Inferior parietal cortex (tissue), 1 donor: ENCODE measurements around the gene MAEA.
"Not testable (repeated sequence)": the region's sequence is repeated elsewhere in the genome, so short reads cannot be mapped to it uniquely, and the experiment has no call there.

ENCODE experiments used
- DNase-seq: peaks from one replicate; pipeline ENCODE4 v3.0.0-alpha.2; 2016; ENCODE audit errors: extremely low spot score

MAEA gene

DNA sequence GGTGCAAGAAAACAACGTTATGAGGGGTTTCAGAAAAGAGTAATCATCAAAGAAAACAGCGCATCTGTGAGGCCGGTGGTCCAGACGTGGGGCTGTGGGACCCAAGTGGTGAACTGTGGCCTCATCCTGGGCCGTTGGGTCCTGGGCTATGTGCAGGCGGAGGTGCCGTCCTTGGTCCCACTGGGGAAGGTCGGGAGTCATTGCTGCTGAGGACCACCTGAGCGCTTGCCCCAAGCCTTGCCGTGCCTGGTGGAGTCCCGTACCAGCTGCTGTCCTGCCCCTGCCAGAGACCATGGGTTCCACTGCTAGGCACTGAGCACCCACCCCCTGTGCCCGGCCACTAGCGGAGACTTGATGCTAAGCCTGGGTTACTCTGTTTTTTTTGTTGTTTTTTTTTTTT, 31.8 kb downstream of the MAEA start:
- no peak for DNase-seq

DNA sequence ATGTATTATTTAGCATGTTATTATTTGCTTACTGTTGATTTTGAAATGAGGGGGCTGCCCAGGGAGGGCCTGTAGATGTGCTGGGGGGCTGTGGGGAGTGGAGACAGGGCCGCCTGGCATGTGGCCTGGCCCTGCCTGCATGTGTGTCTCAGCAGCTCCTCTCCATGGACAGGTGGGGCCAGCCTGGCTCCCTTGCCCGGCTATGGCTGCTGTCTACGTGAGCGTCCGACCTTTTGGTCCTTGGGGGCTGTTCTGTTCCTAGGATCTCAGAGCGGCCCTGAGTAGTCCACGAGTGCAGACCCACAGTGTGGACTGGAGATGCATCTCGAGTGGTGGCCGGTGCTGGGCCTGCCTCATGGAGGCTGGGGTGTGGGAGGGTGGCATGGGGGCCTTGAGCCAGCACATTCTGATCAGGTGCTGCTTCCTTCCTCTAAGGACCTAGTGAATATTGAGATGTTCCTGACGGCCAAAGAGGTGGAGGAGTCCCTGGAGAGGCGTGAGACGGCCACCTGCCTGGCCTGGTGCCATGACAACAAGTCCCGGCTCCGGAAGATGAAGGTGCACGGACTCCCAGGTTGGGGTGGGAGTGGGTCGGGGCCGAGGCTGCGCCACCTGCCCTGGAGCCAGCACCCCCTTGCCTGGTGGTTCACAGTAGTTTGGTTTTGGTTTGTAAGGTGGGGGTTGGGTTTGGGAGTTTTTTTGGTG, 32.4 kb downstream of the MAEA start:
- no peak for DNase-seq

DNA sequence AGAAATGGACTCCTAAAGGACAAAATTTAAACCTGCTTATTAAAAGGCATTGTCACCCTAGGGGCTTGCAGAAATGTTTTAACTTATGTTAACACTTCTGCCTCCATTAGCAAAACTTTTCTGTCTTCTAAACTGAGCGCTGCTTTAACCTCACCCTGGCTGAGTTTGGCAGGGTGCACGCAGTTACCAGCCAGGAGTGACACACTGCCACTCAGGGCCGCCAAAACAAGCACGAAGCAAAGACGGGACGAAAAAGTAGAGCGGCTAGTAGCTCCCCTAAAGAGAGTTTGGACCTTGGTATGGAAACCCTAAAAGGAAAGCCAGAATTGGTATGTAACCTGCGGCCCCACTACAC, 33.6 kb downstream of the MAEA start:
- no peak for DNase-seq

DNA sequence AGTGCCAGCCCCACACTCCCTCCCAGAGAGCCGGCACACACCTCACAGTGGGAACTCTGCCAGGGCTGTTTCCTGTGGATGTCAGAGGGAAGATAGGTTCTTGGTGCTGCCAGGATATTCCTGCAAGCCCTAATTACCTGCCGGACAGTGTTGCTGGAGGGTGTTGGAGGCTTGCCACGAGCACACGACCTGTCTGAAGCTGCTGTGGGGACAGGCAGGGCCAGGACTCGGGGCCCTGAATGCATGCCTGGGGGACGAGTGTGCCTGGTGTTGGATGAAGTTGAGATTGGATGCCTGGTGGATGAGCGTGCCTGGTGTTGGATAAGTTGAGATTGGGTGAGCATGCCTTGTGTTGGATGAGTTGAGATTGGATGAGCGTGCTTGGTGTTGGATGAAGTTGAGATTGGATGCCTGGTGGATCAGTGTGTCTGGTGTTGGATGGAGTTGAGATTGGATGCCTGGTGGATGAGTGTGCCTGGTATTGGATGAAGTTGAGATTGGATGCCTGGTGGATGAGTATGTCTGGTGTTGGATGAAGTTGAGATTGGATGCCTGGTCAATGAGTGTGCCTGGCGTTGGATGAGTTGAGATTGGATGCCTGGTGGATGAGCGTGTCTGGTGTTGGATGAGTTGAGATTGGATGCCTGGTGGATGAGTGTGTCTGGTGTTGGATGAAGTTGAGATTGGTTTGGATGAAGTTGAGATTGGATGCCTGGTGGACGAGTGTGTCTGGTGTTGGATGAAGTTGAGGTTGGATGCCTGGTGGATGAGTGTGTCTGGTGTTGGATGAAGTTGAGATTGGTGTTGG, 34.1 kb downstream of the MAEA start:
- no peak for DNase-seq

DNA sequence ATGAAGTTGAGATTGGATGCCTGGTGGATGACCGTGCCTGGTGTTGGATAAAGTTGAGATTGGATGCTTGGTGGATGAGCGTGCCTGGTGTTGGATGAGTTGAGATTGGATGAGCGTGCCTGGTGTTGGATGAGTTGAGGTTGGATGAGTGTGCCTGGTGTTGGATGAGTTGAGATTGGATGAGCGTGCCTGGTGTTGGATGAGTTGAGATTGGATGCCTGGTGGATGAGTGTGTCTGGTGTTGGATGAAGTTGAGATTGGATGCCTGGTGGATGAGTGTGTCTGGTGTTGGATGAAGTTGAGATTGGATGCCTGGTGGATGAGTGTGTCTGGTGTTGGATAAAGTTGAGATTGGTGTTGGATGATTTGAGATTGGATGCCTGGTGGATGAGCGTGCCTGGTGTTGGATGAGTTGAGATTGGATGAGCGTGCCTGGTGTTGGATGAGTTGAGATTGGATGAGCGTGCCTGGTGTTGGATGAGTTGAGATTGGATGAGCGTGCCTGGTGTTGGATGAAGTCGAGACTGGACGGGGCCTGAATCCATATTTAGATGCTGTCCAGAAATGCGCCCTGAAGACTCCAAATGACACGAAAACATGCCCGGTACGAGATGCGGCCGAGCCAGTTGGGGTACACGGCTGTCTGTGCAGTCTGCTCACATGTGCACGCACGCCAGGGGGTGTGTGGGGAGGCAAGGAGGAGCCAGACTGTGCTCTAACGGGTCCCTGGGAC, 34.9 kb downstream of the MAEA start:
- DNase-seq = not testable (repeated sequence)

DNA sequence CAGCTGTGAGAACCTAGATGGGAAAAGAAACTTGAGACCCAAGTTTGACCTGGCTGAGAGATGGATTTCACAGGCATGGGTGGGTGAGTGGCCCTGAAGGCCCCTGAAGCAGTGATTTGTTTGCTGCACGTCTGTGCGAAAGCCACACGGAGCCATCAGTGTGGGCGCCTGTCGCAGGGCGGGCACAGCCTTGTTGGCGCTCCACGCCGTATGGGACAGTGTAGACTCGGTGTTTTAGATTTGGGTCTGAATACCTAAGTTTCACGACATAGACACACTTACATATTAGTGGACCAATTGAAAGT, 35.4 kb downstream of the MAEA start:
- no peak for DNase-seq

DNA sequence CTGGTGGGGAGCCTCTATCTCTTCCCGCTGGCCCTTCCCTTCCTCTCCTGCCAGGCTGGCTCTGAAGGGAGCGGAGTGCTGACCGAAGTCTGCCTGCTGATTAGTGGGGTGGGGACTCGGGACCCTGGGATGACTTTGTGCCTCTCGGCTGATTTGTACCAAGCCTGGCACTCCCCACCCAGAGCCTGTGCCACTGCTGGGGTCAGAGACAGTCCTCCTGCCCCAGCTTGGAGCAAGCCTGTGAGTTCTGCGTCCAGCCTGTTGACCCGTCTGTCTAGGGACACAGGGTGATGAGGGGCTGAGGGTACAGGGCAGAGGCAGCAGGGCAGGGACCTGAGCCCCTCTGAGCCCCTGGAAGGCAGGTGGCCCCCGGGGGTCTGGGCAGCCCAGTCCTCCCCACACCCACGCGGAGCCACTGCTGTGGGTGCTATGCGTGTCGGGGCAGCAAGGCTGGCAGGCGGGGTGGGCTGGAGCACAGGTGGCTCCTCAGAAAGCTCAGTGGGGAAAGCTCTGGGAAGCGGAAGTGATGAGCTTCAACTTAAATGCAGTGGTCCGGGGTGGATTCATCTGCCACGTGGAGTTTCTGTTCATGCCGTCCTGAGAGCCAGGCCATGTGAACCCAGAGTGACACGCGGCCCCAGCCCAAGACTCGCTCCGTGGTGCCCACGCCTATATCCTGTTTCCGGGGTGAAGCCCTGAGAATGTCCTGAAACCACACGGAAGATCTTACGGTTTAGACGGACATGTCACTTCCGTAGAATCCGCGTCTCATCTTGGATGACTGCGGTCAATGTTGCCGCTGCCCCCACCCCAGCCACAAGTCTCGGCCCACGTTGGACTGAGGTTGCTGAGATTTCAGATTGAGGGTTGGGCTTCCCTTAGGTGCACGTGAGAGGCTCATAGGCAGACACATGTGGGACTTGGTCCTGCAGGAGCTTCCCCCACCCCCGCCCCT, 36.3 kb downstream of the MAEA start:
- no peak for DNase-seq

DNA sequence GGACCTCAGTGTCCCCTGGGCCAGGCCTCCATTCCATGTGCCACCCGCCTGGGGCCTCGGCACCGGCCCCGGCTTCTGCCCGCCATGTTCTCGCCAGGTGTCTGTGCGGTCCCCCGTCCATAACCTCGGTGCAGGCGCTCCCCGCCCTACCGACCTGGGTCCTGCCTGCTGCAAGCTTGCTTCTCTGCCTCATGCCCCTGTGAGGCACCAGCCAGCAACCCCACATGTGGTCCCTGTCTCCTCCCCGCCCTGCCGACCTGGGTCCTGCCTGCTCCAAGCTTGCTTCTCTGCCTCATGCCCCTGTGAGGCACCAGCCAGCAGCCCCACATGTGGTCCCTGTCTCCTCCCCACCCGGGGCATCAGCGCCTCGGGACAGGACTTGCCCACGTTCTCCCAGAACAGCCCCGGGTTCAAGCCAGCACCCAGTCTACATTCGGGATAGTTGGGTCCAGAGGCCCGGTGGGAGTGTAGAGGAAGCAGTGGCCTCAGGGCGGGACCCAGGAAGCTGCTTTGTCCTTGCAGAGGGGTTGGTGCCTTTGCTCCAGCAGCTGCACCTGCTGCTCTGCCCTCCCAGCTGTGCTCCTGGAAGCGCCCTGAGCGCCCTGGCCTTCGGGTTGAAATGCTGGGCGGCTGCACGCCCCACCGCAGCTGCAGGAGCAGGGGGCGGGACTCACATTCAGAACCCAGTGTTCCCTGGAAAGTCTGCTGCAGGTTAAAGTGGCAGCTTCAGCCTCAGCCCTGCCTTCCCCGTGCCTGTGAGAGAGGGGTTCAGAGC, 37.2 kb downstream of the MAEA start:
- DNase-seq = no peak

DNA sequence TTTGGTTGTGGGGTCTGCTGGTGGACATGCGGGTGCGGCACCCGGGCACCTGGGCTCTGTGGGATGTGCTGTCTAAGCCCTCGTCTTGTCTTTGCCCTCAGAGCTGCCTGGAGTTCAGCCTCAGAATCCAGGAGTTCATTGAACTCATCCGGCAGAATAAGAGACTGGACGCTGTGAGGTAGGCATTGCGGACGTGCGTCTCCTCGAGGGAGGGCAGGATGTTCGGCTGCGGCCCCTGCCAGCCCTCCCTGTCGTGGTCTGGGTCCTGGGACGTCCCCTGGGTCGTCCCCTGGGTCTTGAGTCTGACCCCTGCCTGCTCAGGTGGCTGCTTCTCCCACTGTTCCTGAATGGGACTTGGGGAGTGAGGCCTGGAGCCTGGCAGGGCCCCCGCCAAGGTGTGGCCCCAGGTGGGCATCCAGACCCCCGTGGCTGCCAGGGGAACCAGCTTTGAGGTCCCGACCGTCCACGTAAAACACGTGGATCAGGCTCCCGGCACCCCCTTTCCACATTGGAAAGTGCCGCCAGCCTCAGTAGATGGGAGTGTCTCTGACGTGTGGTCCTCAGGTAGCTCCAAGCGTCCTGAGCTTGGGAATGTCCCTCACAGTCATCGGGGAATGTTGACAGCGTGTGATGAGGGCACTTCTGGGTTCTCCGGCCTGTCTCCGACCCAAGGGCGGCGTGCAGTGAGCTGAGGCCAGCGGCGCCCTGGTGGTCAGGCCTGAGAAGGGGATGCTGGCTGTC, 38.0 kb downstream of the MAEA start:
- DNase-seq = no peak

DNA sequence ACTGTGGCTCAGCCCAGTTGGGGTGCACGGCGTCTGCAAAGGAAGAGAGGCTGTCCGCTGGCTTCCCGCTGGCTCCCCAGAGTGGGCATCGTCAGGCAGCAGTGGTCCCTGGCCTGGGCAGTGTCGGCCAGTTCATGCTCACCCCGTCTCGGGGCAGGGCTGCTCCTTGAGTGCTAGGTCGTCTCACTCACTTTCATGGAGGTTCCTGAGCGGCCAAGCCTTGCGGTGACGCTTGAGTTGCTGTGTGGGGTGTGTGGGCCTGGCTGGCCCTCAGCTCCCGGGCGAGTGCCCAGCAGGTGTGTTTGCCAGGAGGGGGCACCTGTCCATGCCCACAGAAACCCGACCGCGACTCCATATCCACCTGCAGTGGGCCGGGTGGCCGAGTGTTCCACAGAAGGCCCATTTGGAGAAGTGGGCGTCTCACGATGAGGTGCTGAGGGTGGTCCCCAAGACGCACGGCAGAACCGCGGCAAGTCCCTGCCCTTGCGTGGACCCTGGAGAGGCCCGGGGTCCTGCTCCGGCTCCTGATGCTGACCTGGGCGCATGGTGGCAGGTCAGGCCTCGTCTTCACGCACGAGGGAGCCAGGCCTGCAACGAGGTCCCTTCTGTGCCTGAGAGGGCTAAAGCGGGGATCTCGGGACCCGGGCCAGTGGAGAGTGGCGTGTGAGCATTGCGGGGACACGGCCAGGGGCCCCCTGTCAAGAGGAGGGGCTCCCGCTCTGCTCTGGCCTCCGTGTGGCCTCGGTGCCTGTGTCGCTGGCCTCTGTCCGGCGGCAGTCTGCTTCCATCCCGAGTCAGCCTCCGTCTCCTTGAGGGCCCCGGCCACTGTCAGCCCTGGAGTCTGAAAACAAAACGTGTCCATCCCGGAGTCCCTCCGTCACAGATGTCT, 38.8 kb downstream of the MAEA start:
- DNase-seq = no peak

DNA sequence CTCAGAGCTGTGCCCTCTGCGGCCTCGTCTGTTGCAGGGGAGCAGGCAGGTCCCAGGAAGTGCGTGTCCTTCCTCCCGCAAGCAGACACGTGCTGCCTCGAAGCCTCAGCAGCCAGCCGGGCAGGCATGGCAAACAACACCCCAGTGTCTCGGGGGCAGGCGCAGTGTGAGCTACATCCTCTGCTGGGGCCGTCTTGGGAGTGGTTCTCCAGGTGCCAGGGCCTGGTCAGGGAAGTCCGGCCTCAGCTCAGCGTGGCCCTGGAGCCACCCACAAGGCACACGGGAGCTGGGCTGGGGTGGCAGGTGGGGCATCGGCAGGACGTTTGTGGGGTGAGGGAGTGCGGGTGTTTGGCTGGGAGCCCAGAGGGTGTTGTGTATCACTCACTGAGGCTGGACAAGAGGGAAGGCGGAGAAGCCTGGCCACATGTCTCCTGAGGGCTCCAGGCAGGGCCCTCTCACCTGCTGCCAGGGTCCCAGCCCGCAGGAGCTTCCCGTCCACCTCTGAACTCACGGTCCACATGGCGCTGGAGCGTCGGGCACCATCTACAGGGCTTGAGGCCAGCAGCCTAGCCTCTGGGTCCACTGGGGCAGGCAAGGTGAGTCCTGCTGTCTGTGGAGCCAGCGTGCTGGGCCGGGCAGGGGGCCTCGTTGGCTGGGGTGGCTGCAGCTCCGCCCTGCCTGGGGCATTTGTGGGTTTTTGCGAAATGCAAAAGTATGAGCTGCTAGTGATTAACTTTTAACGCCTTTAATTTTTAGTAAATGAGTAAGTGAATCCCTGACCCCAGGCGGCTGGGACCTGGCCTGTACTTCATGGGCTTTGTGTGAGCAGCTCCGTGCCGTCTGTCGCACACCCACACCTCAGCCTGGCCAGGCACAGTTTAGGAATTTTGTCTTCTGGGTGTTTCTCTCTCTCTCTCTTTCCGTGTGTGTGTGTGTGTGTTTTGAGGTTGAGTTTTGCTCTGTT, 40.0 kb downstream of the MAEA start:
- no peak for DNase-seq

DNA sequence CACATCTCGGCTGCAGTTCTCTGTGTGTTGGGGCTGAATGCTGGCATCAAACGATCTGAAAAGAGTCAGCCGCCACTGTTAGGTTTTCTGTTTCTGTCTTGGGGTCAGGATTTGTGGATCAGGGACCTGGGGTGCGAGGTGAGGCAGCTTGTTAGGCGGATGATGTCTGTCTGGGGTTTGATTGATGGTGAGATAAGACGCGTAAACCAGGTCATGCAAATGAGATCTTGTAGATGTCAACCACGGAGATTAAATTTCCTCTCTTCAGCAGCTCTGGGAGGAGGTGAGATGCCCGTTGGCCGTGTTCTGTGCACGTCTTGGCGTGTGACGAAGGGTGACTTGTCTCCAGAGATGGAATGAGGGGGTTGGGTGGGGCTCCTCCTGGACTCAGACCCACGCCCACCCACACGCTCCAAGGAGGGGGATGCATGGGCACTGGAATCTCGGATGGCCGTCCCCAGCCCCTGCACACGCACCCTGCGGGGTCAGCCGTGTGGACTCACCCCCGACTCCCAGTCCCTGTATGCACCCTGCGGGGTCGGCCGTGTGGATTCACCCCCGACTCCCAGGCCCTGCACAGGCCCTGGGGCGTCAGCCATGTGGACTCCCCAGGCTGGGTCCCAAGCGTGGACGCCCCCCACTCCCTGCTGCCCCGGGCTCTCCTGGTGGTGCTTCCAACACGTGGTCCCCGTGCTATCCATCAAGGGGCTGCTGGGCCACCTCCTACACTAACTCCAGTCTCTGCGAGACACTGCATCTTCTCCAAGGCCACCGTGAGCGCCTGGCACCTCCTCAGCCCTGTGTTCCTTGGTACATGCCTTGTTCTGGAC, 41.3 kb downstream of the MAEA start:
- DNase-seq = no peak

DNA sequence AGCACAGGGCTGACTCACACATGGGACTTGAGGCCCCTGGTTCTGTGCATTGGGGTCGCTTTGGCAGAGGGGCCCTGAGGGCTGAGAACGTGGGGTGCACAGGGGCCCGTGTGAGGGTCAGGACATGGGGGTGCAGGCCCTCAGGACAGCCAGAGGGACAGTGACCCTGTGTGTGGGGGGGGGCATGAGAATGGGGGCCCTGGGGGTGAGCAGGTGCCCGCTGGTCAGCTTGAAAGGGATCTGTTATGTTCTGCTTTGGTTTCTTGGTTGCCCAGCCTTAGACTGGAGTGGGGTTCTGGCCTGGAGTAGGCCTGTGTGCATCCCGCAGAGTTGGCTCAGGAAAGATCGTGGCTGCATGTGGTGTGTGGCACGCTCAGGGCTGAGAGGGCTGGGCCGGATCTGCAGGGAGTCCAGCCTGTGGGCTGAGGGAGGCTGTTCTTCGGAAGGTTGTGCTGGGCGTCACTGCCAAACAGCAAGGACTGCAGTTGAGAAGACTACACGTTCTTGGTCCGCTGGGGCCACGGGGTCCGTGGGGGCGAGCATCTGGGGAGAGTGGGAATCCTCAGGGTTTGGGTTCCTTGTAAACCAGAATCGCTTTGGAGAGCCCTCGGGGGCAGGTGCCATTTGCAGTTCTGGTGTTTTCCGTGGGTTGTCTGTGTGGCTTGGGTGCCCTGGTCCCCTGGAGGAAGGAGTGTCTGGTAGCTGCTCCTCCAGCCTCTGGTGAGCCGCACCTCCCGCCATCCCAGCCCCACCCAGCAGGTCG, 42.1 kb downstream of the MAEA start:
- no peak for DNase-seq

DNA sequence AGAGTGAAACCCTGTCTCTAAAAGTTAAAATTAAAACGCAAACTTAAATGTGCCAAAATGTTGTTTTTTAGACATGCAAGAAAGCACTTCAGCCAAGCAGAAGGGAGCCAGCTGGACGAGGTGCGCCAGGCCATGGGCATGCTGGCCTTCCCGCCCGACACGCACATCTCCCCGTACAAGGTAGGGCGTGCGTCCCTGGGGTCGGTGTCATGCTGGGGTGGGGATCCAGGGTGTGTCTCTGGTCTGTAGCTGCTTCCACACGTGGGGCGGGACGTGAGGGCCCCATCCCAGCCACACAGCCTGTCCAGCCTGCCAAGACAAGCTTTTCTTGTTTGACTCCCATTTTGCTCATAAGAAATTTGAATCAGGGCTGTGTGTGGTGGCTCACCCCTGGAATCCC, 43.0 kb downstream of the MAEA start:
- DNase-seq = no peak

DNA sequence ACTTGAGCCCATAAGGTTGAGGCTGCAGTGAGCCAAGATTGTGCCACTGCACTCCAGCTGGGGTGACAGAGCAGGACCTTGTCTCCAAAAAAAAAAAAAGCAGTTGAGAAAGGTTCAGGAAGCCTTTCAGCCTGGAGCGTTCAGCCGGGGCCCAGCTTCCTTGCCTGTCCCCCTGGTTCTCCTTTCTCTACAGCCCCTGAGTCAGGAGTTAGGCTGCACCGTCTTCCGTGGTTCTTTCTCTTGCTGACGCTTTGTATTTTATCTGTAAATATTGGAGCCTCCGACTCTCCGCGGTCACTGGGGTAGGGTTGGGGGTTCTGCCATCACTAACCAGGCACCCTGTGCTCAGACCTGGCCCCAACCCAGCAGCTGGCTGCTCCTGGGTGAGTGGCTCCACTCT, 43.6 kb downstream of the MAEA start:
- DNase-seq = no peak

DNA sequence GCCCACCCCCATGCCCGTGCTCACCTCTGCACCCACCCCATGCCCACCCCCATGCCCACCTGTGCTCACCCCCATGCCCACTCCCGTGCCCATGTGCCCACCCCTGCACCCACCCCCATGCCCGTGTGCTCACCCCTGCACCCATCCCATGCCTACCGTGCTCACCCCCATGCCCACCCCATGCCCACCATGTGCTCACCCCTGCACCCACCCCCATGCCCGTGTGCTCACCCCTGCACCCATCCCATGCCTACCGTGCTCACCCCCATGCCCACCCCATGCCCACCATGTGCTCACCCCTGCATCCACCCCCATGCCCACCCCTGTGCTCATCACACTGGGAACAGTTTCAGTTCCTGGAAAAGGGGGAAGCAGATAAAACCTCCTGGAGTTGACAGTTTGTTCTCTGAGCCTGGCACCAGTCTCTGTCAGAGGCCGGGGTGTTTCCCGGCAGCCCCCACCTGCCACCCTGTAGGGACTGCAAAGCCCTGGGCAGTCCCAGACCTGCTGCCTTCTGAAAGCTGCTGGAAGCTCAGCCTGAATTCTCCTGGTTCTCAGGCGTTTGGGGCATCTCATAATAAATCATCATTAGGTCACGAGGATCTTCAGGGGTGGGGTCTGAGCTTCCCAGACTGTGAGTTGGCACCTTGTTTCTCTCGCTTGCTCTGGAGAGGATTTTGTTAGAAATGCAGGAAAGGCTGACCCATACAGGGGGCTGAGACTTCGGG, 44.3 kb downstream of the MAEA start:
- DNase-seq = not testable (repeated sequence)
